Erythroblast (primary cell): ENCODE data around the gene NBL1.

Source experiments
- GATA1 ChIP-seq: IDR thresholded peaks from 2 replicates; pipeline ENCODE4 v1.6.1; 2011; ENCODE audit warnings: low read depth, mild to moderate bottlenecking, control low read depth, low read length, moderate library complexity
- POLR2A ChIP-seq: IDR thresholded peaks from 2 replicates; pipeline ENCODE4 v1.6.1; 2011; ENCODE audit warnings: mild to moderate bottlenecking, low read length

DNA sequence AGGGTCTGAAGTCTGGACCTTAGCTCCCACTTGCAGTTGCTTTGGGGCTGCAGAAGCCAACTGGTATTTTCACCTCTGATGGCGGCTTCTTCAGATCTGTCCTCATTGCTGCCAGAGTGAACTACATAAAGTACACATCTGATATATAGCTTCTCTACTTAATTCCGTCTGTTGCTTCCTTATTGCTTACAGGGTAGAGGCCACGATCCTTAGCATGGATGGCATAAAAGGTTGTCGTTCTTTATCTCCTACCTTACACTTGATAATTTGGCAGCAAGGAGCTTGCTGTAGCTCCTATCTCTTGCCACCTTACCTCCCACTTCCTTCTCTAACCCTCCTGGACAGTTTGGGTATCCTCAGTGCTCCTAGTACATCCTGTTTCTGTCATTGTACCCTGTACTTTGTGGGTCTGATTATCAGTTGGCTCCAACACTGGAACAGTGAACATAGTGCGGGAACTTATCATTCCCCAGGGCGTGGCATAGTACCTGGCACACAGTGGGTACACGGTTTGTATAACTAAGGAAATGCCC, 30.9 kb upstream of the NBL1 start:
- TF ChIP-seq POLR2A, result peak; percentile 17
- no peak for TF ChIP-seq GATA1
